SK-MEL-5 (cell line): ENCODE results near the gene XYLT1. TPM values are rescaled to one million over a fixed set of nuclear protein-coding genes. Genes with fewer than 3 reads are reported as not detected.
"Not testable (repeated sequence)": the region's sequence is repeated elsewhere in the genome, so short reads cannot be mapped to it uniquely, and the experiment has no call there.

ENCODE experiments used
- DNase-seq: peaks from one replicate; pipeline ENCODE4 v3.0.0-alpha.2; 2016; ENCODE audit warnings: low read depth, low spot score
- in situ Hi-C: cut with HindIII; loops from 2 replicates; pipeline ENCODE4 v1.10.0; 2016; ENCODE audit warnings: low sequenced_read_pairs, high pct_unique_total_duplicates, low pct_unique_long_range_greater_than_20kb
- total RNA-seq: library from RNA; depleted of rRNA; stranded (reverse); fragments of >200 nt; shearing (Covaris generic); gene quantifications from 2 replicates; pipeline ENCODE4 v1.2.3, GENCODE V29; 2014

The XYLT1 gene
- total RNA-seq, 1 experiment from 2014 or later, result 21.1 TPM

DNA sequence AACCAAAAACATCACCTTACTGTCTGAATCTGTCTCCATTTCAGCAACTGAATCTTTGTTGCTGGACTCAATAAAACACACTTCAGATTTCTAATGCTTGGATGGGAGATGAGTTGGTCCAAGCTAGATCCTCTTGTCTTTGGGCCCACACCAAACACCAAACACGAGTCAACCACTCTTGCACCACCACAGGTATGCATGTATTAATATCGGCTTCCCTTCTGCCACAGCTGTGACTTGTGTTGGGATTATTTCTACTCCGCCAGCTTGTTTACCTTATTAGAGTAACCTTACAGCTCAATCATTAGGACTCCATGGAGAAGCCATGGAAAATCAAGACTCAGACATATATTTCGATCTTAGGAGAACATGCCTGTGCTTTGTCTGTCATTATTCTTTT, 49.9 kb downstream of the XYLT1 start:
- DNase-seq, result no peak
- in situ Hi-C loops, result no loop called here

DNA sequence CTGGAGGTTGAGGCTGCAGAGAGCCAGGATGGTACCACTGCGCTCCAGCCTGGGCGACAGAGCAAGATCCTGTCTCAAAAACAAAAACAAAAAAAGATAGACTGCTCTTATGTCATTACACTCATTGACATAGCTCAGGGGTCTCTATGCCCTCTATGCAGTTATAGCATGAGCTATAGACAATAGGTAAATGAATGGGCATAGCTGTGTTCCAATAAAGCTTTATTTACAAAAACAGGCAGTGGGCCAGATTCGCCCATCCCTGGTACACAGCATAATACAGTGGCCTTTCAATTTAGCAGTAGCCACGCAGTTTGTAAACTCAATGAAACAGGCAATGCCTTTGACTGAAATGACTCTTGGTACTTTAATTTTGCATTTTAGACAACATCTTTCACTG, 51.5 kb downstream of the XYLT1 start:
- in situ Hi-C loops, result no loop called here
- DNase-seq, result no peak

DNA sequence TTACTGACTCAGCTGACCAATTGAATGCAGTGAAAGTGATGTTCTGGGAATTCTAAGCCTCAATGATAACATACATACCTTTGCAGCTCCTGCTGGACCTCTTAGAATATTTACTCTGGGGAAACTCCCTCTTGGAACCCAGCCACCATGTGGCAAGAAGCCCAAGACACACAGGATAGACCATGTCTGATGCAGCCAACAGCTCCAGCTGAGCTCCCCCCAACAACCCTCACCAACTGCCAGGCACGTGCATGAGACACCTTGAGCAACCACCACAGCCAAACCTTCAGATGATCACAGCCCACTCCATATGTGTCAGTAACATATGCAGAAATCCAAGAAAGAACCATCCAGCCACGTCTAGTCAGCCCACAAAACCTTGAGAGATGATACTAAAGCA, 53.0 kb downstream of the XYLT1 start:
- no peak for DNase-seq
- in situ Hi-C loops, result no loop called here

DNA sequence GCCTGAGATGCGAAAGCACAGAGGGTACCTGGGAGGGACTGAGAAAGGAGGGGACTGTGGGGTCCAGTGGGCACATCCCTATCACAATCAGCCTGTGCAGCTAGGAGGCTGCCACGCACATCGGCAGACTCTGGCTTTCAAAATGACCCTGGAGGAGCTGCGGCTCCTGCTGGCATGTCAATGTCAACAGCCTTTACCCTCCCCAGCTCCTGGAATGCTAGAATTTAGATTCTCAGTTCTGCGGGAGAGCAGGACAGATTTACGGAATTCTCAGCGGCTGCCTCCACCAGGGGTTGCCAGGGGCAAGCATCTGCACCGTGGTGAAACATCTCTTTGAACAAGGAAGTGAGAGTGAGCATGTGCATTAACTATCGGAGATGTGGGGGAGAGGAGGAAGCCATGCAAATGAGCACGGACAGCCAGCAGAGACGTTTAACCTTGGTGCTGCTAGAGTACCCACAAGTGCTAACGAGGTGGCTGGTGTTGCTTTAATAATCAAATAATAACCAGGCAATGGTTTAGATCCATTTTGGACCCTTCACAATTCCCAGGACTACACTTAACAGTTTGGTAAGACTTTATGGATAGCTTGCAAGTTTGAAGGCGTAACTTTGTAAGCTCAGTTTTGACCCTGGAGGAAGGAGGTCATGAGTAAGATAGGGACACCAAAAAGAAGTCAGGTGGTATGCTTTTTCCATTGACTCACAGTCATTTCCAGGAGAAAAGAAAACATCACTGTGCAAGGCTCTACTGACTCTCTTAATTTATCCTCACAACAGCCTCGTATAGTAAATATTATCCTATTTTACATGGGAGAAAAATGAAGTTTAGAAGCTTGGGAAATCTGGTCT, 54.1 kb downstream of the XYLT1 start:
- in situ Hi-C loops, result no loop called here

DNA sequence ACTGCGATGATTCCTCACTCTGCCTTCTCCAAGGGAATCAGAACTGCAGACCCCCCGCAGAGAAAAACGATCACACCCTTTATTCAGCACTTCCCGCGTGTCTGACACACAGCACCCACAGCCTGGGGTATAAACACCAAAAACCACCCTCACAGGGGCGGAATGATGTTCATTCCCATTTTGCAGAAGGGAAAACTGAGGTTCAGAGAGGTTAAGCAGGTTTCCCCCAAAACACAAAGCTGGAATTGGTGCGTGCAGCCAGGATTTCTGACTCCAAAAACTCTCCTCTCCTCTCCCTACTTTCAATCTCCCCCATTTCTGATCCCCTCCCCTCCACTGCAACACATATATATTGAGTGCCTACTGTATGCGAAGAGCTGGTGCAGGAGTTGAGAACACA, 55.8 kb downstream of the XYLT1 start:
- no peak for DNase-seq
- in situ Hi-C loops, result no loop called here

More for the DNA sequence above, 54.1 kb downstream of the XYLT1 start:
- no peak for DNase-seq

DNA sequence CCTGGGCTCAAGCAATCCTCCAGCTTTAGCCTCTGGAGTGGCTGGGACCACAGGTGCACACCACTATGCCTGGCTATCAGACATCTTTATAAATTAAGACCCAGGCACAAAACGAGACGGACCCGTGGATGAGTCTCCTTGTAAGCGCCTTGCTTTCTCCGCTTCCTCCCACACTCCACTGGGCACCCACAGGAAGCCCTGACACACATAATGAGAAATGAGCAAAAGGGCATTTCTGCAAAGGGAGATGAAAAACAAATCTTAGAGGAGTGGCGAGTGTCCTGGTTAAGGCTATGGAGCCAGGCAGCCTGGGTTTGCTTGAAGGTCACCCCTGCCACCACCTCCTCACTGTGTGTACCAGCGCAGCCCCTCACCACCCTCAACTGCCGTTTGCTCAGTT, 56.3 kb downstream of the XYLT1 start:
- in situ Hi-C loops, result no loop called here
- no peak for DNase-seq

DNA sequence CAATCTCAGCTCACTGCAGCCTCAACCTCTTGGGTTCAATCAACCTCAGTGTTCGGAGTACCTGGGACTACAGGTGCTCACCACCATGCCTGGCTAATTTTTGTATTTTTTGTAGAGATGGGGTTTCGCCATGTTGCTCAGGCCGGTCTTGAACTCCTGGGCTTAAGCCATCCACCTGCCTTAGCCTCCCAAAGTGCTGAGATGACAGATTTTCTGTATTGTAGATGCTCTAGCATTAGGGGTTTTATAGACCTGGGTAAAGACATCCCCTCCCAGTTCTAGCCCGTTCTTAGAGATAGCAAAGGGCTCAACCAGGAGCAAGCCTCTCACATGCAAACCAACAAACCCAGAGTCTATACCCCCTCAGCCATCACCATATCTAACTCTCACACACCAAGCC, 57.3 kb downstream of the XYLT1 start:
- in situ Hi-C loops, result no loop called here
- DNase-seq, result no peak

DNA sequence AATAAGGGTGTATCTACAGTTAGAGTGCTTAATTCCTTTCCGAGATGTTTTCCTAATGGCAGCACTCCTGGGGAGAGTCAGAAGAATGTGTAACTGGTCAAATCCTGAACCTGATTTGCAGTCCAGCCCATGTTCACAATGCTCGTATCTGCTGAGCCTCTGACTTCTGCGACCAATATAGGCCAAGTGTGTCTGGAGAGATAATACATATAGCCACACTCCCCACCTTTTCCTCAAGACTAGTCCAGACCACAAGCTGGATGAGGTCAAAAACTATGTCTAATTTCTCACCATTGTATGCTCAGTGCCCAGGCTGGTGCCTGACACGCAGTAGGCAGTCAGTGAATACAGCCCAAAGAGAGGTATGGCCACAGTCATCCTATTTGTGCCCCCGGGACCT, 58.0 kb downstream of the XYLT1 start:
- DNase-seq, result no peak
- in situ Hi-C loops, result no loop called here

DNA sequence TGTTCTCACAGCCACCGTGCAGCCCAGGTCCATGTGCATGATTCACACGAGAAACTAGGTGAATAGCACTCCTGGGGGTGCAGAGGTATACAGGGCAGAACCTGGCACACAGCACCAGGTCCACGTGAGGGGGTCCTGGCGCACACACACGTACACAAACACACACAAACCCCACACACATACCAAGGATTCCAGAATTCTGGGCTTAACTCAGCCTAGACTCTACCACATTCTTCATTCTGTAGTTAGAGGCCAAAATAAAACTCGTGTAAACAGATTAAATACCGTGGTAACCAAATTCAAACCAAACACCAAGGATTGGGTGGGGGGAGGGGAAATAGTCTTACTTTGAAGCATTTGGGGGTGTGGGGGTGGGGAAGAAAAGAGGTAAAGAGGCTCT, 58.5 kb downstream of the XYLT1 start:
- DNase-seq, result no peak
- in situ Hi-C loops, result no loop called here

DNA sequence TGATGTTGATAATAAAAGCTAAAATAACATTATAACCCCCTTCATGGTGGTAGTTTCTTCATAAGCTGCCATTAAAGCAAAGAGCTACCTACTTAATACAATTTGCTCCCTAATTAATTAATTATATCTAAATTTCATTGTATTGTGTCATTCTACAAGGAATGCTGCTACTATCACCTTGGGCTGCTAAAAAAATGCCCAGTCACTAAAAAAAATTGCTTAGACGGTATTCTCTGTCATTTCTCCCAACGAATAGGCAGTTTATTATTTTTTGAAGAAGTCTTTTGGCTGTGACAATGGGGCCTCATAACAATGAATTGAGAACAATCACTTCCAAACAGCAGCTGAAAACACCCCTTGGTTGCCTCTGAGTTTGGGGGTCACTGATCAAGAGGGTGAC, 59.5 kb downstream of the XYLT1 start:
- in situ Hi-C loops, result no loop called here

DNA sequence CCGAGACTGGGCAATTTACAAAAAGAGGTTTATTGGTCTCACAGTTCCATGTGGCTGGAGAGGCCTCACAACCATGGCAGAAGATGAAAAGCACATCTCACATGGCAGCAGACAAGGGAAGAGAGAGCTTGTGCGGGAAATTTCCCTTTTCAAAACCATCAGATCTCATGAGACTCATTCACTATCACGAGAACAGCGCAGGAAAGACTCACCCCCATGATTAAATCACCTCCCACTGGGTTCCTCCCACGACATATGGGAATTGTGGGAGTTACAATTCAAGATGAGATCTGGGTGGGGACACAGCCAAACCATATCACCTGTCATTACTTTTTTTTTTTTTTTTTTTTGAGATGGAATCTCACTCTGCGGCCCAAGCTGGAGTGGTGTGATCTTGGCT, 60.4 kb downstream of the XYLT1 start:
- DNase-seq, in situ Hi-C loops: not testable (repeated sequence)

More for the DNA sequence above, 59.5 kb downstream of the XYLT1 start:
- DNase-seq, result no peak

DNA sequence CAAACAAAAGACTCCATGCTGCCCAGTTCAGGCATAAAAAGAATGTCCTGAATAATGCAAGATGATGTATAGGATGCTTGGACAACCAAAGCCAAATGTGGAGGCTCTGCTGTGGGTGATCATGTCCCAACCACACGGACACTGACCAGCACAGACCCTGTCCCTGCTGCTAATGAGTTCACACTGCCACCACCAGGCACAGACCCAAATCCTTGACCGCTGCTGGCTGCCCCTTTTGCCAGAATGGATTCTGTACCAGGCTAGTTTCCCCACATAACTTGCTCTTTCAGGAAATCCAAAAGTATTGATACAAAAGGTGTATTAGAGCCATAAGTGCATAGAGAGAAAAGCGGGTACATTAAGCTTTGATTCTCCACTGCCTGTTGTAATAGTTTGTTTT, 60.9 kb downstream of the XYLT1 start:
- no peak for DNase-seq
- in situ Hi-C loops, result no loop called here

DNA sequence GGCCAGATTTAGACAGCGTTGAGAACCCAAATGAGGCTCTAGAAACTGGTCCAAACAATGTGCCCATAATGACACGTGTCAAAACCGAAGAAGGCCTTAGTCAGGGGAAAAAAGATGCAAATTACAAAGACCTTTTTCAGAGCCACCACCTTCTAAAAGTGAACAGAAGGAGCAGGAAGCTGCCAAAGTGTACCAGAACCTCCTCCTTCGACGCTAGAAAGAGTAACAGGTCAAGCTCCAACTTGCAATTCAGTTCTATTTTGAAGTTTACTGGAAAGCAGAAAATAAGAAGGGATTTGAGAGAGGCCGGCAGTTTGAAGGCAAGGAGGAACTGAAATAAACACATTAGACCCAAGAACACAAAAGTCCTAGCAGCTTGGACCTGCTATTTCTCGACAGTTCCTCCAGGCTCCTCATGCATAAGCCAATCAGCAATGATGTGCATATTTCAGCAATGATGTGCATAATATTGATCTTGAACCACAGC, 61.8 kb downstream of the XYLT1 start:
- no peak for DNase-seq
- in situ Hi-C loops, result no loop called here

DNA sequence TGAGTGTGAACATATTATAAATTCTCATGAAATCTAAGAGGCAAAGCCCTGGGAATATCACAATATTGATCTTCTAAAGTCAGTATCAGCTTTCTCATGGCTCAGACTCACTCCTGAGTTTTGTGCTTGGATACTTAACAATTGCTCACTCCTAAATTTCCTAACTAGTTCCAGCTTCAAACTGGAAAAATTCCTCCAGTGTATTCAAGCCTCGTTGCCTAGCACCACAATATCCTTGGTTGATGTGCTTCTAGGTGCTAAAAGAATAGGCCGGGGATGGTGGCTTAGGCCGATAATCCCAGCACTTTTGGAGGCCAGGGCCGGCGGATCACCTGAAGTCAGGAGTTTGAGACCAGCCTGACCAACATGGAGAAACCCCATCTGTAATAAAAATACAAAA, 62.5 kb downstream of the XYLT1 start:
- DNase-seq, result no peak
- in situ Hi-C loops, result no loop called here

DNA sequence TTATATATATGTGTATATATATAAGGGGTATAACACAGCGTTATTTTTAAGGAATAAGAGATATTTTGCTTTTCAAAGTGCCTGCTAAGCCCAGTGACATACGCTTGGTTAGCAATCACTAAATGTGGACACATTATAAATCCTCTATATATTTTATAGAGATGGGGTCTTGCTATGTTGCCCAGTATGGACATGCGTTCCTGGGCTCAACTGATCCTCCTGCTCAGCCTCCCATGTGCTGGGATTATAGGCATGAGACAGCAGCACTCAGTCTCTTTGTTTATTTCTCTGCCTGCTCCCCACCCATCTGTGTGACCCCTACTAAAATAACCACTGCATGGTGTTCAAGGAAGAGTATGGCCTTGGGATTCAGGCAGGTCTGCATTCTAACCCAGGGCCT, 63.4 kb downstream of the XYLT1 start:
- in situ Hi-C loops, result no loop called here
- DNase-seq, result no peak

DNA sequence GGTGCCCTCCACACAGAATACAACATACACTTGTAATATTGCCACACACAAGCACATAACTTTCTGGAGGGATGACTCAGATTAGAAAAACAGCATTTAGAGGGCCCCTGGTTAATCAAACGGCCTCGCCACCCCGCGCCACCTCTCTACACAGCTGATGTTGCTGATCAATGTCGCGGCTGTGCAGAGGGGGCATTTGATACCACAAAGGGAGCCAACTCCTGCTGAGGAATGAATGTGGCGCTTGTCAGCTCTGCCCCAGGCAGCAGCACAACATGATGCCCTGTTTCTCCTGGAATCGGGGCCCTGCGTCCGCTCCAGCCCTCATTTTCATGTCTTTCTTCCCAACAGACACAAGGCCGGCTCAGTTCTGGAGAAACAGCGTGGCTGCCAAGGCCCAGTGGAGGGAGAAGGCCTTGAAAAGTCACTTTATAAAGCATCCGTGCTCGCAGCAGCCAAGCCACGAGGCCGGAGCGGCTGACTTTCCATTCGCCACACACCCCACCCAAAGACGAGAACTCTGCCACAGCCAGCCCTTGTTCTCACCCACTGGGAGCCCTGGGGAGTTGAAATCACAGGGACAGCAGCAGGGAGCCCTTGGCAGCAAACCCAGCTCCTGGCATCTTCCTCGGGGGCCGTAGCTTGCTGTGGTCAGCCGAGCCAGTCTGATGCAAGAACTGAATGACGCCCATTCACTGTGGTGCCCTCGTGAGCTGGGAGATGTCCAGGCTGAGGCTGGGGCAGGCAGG, 65.6 kb downstream of the XYLT1 start:
- DNase-seq, result peak; percentile 99
- in situ Hi-C loops, result no loop called here

DNA sequence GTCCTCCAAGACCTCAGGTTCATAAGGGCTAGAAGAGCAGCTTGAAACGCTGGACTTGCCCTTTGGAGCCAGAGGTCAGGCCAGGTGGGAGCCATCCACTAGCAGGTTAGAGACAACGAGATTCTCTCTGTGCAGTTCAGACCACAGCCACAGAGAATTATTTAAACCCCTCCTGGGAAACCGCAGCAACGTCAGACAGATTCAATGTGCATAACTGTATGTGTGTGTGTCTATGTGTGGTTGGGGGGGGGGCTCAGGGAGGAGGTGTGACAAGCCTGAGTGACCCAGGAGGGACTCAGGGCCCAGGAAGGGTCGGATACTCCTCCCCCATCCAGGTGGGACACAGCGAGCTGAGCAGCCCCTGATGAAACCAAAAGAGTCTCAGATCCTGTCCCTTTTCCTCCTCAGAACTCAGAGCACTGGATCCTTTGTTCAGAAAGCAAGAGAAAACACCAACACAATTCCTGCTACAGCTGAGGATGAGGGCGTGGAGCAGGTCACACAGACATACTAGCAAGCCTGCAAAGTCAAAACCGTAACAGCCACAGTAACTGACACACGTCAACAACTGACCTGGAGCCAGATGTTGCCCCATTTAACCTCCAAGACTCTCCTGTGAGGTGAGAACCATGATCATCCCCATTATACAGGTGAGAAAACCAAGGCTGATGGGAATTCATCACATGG, 66.8 kb downstream of the XYLT1 start:
- in situ Hi-C loops, result no loop called here

DNA sequence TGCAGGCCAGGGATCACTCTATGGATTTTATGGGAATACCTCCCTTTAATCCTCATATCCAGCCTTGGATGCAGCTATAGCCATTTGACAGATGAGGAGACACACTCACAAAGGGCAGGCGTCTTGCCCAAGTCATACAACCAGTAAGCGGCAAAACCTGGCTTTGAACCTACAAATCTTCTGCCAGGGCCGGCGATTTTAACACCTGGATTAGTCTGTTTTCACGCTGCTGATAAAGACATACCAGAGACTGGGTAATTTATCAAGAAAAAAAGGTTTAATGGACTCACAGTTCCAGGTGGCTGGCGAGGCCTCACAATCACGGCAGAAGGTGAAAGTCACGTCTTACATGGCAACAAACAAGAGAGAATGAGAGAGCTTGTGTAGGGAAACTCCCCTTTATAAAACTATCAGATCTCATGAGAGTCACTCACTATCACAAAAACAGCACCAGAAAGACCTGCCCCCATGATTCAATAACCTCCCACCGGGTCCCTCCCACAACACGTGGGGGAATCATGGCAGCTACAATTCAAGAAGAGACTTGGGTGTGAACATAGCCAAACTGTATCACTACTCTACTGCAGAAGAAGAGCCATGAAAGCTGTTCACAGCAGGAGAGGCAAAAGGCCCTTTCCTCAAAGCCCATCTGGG, 67.5 kb downstream of the XYLT1 start:
- DNase-seq, result peak; percentile 54
- in situ Hi-C loops, result no loop called here

More for the DNA sequence above, 66.8 kb downstream of the XYLT1 start:
- DNase-seq, result peak; percentile 58
